HEK293T (cell line): ENCODE measurements around the gene CCDC57.

Experiments used
- FOXK2 ChIP-seq: fragments of 450-650 bp; IDR thresholded peaks from 2 replicates; pipeline ENCODE4 v1.6.1; 2016; ENCODE audit warnings: mild to moderate bottlenecking
- HDGF ChIP-seq: fragments of 450-650 bp; IDR thresholded peaks from 2 replicates; pipeline ENCODE4 v1.6.1; 2017; ENCODE audit warnings: antibody characterized with exemption, borderline replicate concordance
- SUZ12 ChIP-seq: fragments of 450-650 bp; IDR thresholded peaks from 2 replicates; pipeline ENCODE4 v1.6.1; 2016; ENCODE audit warnings: mild to moderate bottlenecking

- no peak for TF ChIP-seq HDGF
- TF ChIP-seq FOXK2, result no peak
- TF ChIP-seq SUZ12, result no peak
These were observed 19.0 kb downstream of the CCDC57 start for GRCh38 chr17:82193520-82194220.
